Activated CD8-positive, alpha-beta memory T cell treated with anti-CD3 and anti-CD28 coated beads, Interleukin-2, amount 50 U/mL, for 24 hours (primary cell): ENCODE results near the gene AGL.
"Not testable (repeated sequence)": the region's sequence is repeated elsewhere in the genome, so short reads cannot be mapped to it uniquely, and the experiment has no call there.

Experiments
- DNase-seq: peaks from one replicate; pipeline ENCODE4 v3.0.0-alpha.2; 2020; ENCODE audit errors: extremely low read depth

Gene AGL

GRCh38 chr1:99851850-99852454 lies 1.8 kb downstream of the AGL start:
- DNase-seq: no peak

GRCh38 chr1:99852648-99853047 lies 2.5 kb downstream of the AGL start:
- no peak for DNase-seq

- no peak for DNase-seq
These were observed 5.8 kb downstream of the AGL start for GRCh38 chr1:99855914-99856450.

GRCh38 chr1:99857041-99857440 lies 6.9 kb downstream of the AGL start:
- not testable (repeated sequence) for DNase-seq

GRCh38 chr1:99858286-99858685 lies 8.1 kb downstream of the AGL start:
- no peak for DNase-seq

GRCh38 chr1:99858881-99859280 lies 8.7 kb downstream of the AGL start:
- no peak for DNase-seq

GRCh38 chr1:99860703-99861102 lies 10.5 kb downstream of the AGL start:
- no peak for DNase-seq

GRCh38 chr1:99867682-99868081 lies 17.5 kb downstream of the AGL start:
- no peak for DNase-seq

- DNase-seq: no peak
These were observed 19.1 kb downstream of the AGL start for GRCh38 chr1:99869304-99869703.

- no peak for DNase-seq
These were observed 19.6 kb downstream of the AGL start for GRCh38 chr1:99869723-99870122.

- no peak for DNase-seq
These were observed 21.9 kb downstream of the AGL start for GRCh38 chr1:99872063-99872462.

GRCh38 chr1:99877568-99877967 lies 27.4 kb downstream of the AGL start:
- DNase-seq: no peak

GRCh38 chr1:99886179-99886578 lies 36.0 kb downstream of the AGL start:
- DNase-seq: no peak

- no peak for DNase-seq
These were observed 36.7 kb downstream of the AGL start for GRCh38 chr1:99886841-99887240.

GRCh38 chr1:99887890-99888289 lies 37.7 kb downstream of the AGL start:
- DNase-seq: no peak

GRCh38 chr1:99891997-99892396 lies 41.8 kb downstream of the AGL start:
- DNase-seq: no peak

- not testable (repeated sequence) for DNase-seq
These were observed 53.1 kb downstream of the AGL start for GRCh38 chr1:99903278-99903677.

- no peak for DNase-seq
These were observed 56.4 kb downstream of the AGL start for GRCh38 chr1:99906535-99906934.

- no peak for DNase-seq
These were observed 67.1 kb downstream of the AGL start for GRCh38 chr1:99917214-99917613.

- DNase-seq: no peak
These were observed 69.1 kb downstream of the AGL start for GRCh38 chr1:99919220-99919619.

- DNase-seq: no peak
These were observed 84.6 kb downstream of the AGL start for GRCh38 chr1:99934801-99935200.

- no peak for DNase-seq
These were observed 85.4 kb downstream of the AGL start for GRCh38 chr1:99935534-99935933.

GRCh38 chr1:99936071-99936470 lies 85.9 kb downstream of the AGL start:
- no peak for DNase-seq

- no peak for DNase-seq
These were observed 92.6 kb downstream of the AGL start for GRCh38 chr1:99942723-99943122.
